HG02798 (cell line): ENCODE results near the gene LRRC10B.
"Not testable (repeated sequence)": the region's sequence is repeated elsewhere in the genome, so short reads cannot be mapped to it uniquely, and the experiment has no call there.

Source experiments
- ATAC-seq: cut with Tn5 transposase; IDR thresholded peaks from one replicate; pipeline ENCODE4 v1.9.1; 2021; ENCODE audit warnings: mild to moderate bottlenecking; ENCODE audit not compliant: unreplicated experiment, poor library complexity

LRRC10B gene

GRCh38 chr11:61507962-61508861 lies at the start of gene LRRC10B:
Gene LRRC10B, plus strand, starts transcription at chr11:61508749. Its CDS starts 250 bp downstream, at chr11:61508999.
- no peak for ATAC-seq

- no peak for ATAC-seq
Measured at GRCh38 chr11:61460474-61460881, 48.1 kb upstream of the LRRC10B start.

GRCh38 chr11:61460986-61461385 lies 47.6 kb upstream of the LRRC10B start:
- no peak for ATAC-seq

GRCh38 chr11:61467602-61468001 lies 40.9 kb upstream of the LRRC10B start:
- not testable (repeated sequence) for ATAC-seq

GRCh38 chr11:61468002-61468401 lies 40.5 kb upstream of the LRRC10B start:
- ATAC-seq = no peak

- no peak for ATAC-seq
Measured at GRCh38 chr11:61472282-61472681, 36.3 kb upstream of the LRRC10B start.

GRCh38 chr11:61472868-61473267 lies 35.7 kb upstream of the LRRC10B start:
- ATAC-seq = no peak

- ATAC-seq = no peak
Measured at GRCh38 chr11:61473370-61474012, 35.1 kb upstream of the LRRC10B start.

GRCh38 chr11:61474013-61474643 lies 34.4 kb upstream of the LRRC10B start:
- no peak for ATAC-seq

GRCh38 chr11:61475433-61475832 lies 33.1 kb upstream of the LRRC10B start:
- ATAC-seq = no peak

- no peak for ATAC-seq
Measured at GRCh38 chr11:61476371-61476770, 32.2 kb upstream of the LRRC10B start.

- ATAC-seq = no peak
Measured at GRCh38 chr11:61477126-61477525, 31.4 kb upstream of the LRRC10B start.

GRCh38 chr11:61477727-61478148 lies 30.8 kb upstream of the LRRC10B start:
- no peak for ATAC-seq

- ATAC-seq = not testable (repeated sequence)
Measured at GRCh38 chr11:61479360-61480058, 29.0 kb upstream of the LRRC10B start.

GRCh38 chr11:61480261-61480993 lies 28.1 kb upstream of the LRRC10B start:
- ATAC-seq = no peak

GRCh38 chr11:61480994-61481335 lies 27.6 kb upstream of the LRRC10B start:
- no peak for ATAC-seq

- ATAC-seq = no peak
Measured at GRCh38 chr11:61481806-61482205, 26.7 kb upstream of the LRRC10B start.

GRCh38 chr11:61482513-61482912 lies 26.0 kb upstream of the LRRC10B start:
- no peak for ATAC-seq

GRCh38 chr11:61484541-61484940 lies 24.0 kb upstream of the LRRC10B start:
- no peak for ATAC-seq

GRCh38 chr11:61485080-61485479 lies 23.5 kb upstream of the LRRC10B start:
- no peak for ATAC-seq
